Mesothelial cell of epicardium (in vitro differentiated cells): ENCODE measurements around the gene TMF1. TPM values are rescaled to one million over a fixed set of nuclear protein-coding genes. Genes with fewer than 3 reads are reported as not detected.

ENCODE experiments used
- DNase-seq, 2 experiments: peaks; one replicate each; pipeline ENCODE4 v3.0.0; 2021; ENCODE audit warnings: low spot score in 2 of 2; ENCODE audit not compliant: unreplicated experiment in 2 of 2
- H3K27ac Mint-ChIP-seq: 2 replicates; pipeline ENCODE4 v1.8.0; 2021; ENCODE audit warnings: mixed read lengths
- H3K27me3 Mint-ChIP-seq: 2 replicates; pipeline ENCODE4 v1.8.0; 2021; ENCODE audit warnings: low read depth, mixed read lengths
- H3K36me3 Mint-ChIP-seq: 2 replicates; pipeline ENCODE4 v1.8.0; 2021; ENCODE audit warnings: mixed read lengths
- H3K4me1 Mint-ChIP-seq: 2 replicates; pipeline ENCODE4 v1.8.0; 2021; ENCODE audit warnings: mixed read lengths
- H3K4me3 Mint-ChIP-seq: 2 replicates; pipeline ENCODE4 v1.8.0; 2021; ENCODE audit warnings: mild to moderate bottlenecking, moderate library complexity, mixed read lengths
- H3K9me3 Mint-ChIP-seq: 2 replicates; pipeline ENCODE4 v1.8.0; 2021; ENCODE audit warnings: mixed read lengths
- CTCF ChIP-seq: fragments of 200-600 bp; sonication (generic); IDR thresholded peaks from one replicate; pipeline ENCODE4 v1.5.0; 2021; ENCODE audit warnings: antibody characterized with exemption; ENCODE audit not compliant: unreplicated experiment
- total RNA-seq: library from RNA; stranded (reverse); gene quantifications from 3 replicates; pipeline ENCODE4 v1.2.1, GENCODE V29; 2021

TMF1 gene
- total RNA-seq, 1 donor from 2014 or later = 39.4 TPM

- Mint-ChIP-seq H3K4me3 (no peak overlapping the region), H3K36me3 (peaks cover 31% of the 10 kb centered on the region), H3K27ac (no peak overlapping the region), H3K27me3 (no peaks in the 10 kb centered on the region), H3K9me3 (no peaks in the 10 kb centered on the region), H3K4me1 (no peaks in the 10 kb centered on the region)
- DNase-seq = no peak
- no peak for TF ChIP-seq CTCF
These were observed 64.8 kb downstream of the TMF1 start for GRCh38 chr3:68987322-68987721.

- TF ChIP-seq CTCF = no peak
- H3K9me3 Mint-ChIP-seq = no peaks in the 10 kb centered on the region
- DNase-seq = no peak
- peaks cover 26% of the 10 kb centered on the region for H3K36me3 Mint-ChIP-seq
- no peak overlapping the region for H3K4me3 Mint-ChIP-seq
- no peaks in the 10 kb centered on the region for H3K27me3 Mint-ChIP-seq
- H3K27ac Mint-ChIP-seq = no peak overlapping the region
- no peaks in the 10 kb centered on the region for H3K4me1 Mint-ChIP-seq
These were observed 65.5 kb downstream of the TMF1 start for GRCh38 chr3:68986496-68987208.

- no peaks in the 10 kb centered on the region for H3K4me1 Mint-ChIP-seq
- no peaks in the 10 kb centered on the region for H3K9me3 Mint-ChIP-seq
- DNase-seq = no peak
These were observed 66.9 kb downstream of the TMF1 start for GRCh38 chr3:68985146-68985790.

GRCh38 chr3:68984011-68984530 is 68.1 kb downstream of the TMF1 start:
- peaks cover 21% of the 10 kb centered on the region for H3K36me3 Mint-ChIP-seq
- H3K9me3 Mint-ChIP-seq = no peaks in the 10 kb centered on the region
- H3K27ac Mint-ChIP-seq = no peak overlapping the region
- no peak for TF ChIP-seq CTCF
- no peak overlapping the region for H3K4me3 Mint-ChIP-seq
- no peaks in the 10 kb centered on the region for H3K27me3 Mint-ChIP-seq
- no peak for DNase-seq
- H3K4me1 Mint-ChIP-seq = no peaks in the 10 kb centered on the region

More at GRCh38 chr3:68985146-68985790, 66.9 kb downstream of the TMF1 start:
- Mint-ChIP-seq H3K36me3 (peaks cover 21% of the 10 kb centered on the region), H3K27me3 (no peaks in the 10 kb centered on the region), H3K4me3 (no peak overlapping the region), H3K27ac (no peak overlapping the region)
- TF ChIP-seq CTCF = no peak

- Mint-ChIP-seq H3K27ac (no peak overlapping the region), H3K27me3 (no peaks in the 10 kb centered on the region), H3K36me3 (peaks cover 6% of the 10 kb centered on the region), H3K9me3 (no peaks in the 10 kb centered on the region), H3K4me1 (peaks cover 4% of the 10 kb centered on the region), H3K4me3 (no peak overlapping the region)
- DNase-seq = no peak
- TF ChIP-seq CTCF = no peak
These were observed 74.5 kb downstream of the TMF1 start for GRCh38 chr3:68977486-68978167.
